Duodenal mucosa (tissue), 2 donors: ENCODE measurements around the gene KRT36.

ENCODE experiments used
- H3K27ac ChIP-seq: one replicate; pipeline ENCODE4 v1.7.0; 2013; ENCODE audit warnings: low read depth, low read length
- H3K27me3 ChIP-seq, 2 donors: one replicate each; pipeline ENCODE4 v1.7.0; 2013; ENCODE audit warnings: low read length in 2 of 2, control low read depth in 1 of 2; ENCODE audit not compliant: insufficient read depth in 2 of 2, control insufficient read depth in 1 of 2
- H3K36me3 ChIP-seq, 2 donors: one replicate each; pipeline ENCODE4 v1.7.0; 2013; ENCODE audit warnings: low read length in 2 of 2, control low read depth in 1 of 2; ENCODE audit not compliant: insufficient read depth in 2 of 2, control insufficient read depth in 1 of 2
- H3K4me1 ChIP-seq, 2 donors: one replicate each; pipeline ENCODE4 v1.7.0; 2013; ENCODE audit warnings: low read length in 2 of 2, control low read depth in 1 of 2; ENCODE audit not compliant: insufficient read depth in 2 of 2, control insufficient read depth in 1 of 2
- H3K4me3 ChIP-seq, 2 donors: one replicate each; pipeline ENCODE4 v1.7.0; 2013; ENCODE audit warnings: low read length in 2 of 2, low read depth in 1 of 2
- H3K9ac ChIP-seq, 2 donors: one replicate each; pipeline ENCODE4 v1.7.0; 2013; ENCODE audit warnings: low read length in 2 of 2, low read depth in 1 of 2
- H3K9me3 ChIP-seq, 2 donors: one replicate each; pipeline ENCODE4 v1.7.0; 2013; ENCODE audit warnings: low read length in 2 of 2, control low read depth in 1 of 2; ENCODE audit not compliant: control insufficient read depth in 1 of 2

Gene KRT36

DNA sequence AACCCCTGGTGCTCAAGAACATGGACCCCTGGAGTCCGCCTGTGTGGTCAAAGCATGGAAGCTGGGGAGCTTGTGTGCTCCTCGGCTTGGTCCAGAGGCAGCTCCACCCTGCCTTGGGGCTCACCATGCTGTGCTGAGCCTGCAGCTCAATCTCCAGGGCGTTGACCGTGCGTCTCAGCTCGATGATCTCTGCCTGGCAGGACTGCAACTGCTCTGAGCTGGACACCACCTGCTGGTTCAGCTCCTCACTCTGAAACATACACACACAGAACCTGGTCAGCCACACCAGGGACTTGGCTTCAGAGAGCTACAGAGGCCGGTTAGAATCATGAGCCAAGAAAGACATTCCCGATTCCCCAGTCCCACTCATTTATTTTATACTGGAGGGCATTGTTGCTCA, 11.5 kb downstream of the KRT36 start:
- no peak overlapping the region for H3K27ac ChIP-seq
- H3K4me3 ChIP-seq = no peak overlapping the region
- H3K9me3 ChIP-seq = no peaks in the 10 kb centered on the region
- no peaks in the 10 kb centered on the region for H3K36me3 ChIP-seq
- H3K4me1 ChIP-seq = peaks cover 1 to 2% of the 10 kb centered on the region in 2 donors
- no peak overlapping the region for H3K9ac ChIP-seq
- no peaks in the 10 kb centered on the region for H3K27me3 ChIP-seq

- no peaks in the 10 kb centered on the region for H3K27me3 ChIP-seq
- H3K4me1 ChIP-seq = no peaks in the 10 kb centered on the region
- no peak overlapping the region for H3K27ac ChIP-seq
- H3K9me3 ChIP-seq = no peaks in the 10 kb centered on the region
- H3K36me3 ChIP-seq = no peaks in the 10 kb centered on the region
- no peak overlapping the region for H3K4me3 ChIP-seq
- no peak overlapping the region for H3K9ac ChIP-seq
These were observed 12.6 kb downstream of the KRT36 start for GRCh38 chr17:41476866-41477815.

DNA sequence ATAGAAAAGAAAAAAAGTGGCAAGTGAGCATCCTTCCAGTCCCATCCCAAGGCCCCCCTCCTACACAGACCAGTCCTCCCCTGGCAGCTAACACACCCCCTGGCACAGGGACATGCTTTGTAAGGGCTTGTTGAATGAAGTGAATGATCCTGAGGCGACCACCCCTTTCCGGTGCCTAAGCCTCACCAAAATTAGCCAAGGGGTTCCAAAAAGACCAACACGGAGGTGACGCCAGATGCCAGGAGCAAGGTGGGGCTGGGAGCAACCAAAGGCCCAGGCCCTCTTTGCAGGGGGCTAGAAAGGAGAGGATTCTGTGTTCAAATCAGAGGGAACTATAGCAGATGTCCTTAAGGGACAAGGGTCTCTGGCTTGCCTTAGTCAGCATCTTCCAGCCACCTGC, 14.3 kb downstream of the KRT36 start:
- Histone ChIP-seq H3K9ac (no peak overlapping the region), H3K36me3 (no peaks in the 10 kb centered on the region), H3K27me3 (no peaks in the 10 kb centered on the region), H3K9me3 (no peaks in the 10 kb centered on the region), H3K4me1 (no peaks in the 10 kb centered on the region), H3K4me3 (no peak overlapping the region), H3K27ac (no peak overlapping the region)

DNA sequence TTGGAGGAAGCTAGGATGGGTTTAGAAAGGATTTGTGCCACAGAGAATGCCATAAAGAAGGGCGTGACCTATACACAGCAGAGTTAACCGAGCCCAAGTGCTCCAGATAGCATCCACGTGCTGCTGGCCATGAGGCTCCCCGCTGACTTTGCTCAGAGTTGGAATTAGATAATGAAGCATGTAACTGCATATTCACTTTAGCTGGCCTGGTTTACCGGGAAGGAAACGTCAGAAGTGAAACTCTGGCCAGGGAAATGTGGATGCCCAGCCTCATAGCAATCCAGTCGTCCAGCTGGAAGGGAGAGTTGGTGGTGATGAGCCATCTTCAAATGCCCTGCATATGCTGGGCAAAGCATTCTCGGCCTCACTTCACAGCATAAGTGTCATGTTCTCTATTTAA, 14.8 kb downstream of the KRT36 start:
- H3K9ac ChIP-seq = no peak overlapping the region
- no peaks in the 10 kb centered on the region for H3K9me3 ChIP-seq
- no peaks in the 10 kb centered on the region for H3K4me1 ChIP-seq
- no peaks in the 10 kb centered on the region for H3K27me3 ChIP-seq
- H3K4me3 ChIP-seq = no peak overlapping the region
- H3K36me3 ChIP-seq = no peaks in the 10 kb centered on the region
- no peak overlapping the region for H3K27ac ChIP-seq

GRCh38 chr17:41468346-41468745, 21.4 kb downstream of the KRT36 start:
- H3K9me3 ChIP-seq = no peaks in the 10 kb centered on the region
- no peaks in the 10 kb centered on the region for H3K27me3 ChIP-seq
- no peak overlapping the region for H3K27ac ChIP-seq

GRCh38 chr17:41467561-41467960, 22.1 kb downstream of the KRT36 start:
- H3K36me3 ChIP-seq = no peaks in the 10 kb centered on the region
- no peak overlapping the region for H3K9ac ChIP-seq
- no peak overlapping the region for H3K4me3 ChIP-seq
- no peaks in the 10 kb centered on the region for H3K4me1 ChIP-seq
- no peaks in the 10 kb centered on the region for H3K27me3 ChIP-seq
- H3K9me3 ChIP-seq = no peaks in the 10 kb centered on the region
- no peak overlapping the region for H3K27ac ChIP-seq

More at GRCh38 chr17:41468346-41468745, 21.4 kb downstream of the KRT36 start:
- H3K4me3 ChIP-seq = no peak overlapping the region
- no peaks in the 10 kb centered on the region for H3K36me3 ChIP-seq
- no peak overlapping the region for H3K9ac ChIP-seq
- H3K4me1 ChIP-seq = no peaks in the 10 kb centered on the region

DNA sequence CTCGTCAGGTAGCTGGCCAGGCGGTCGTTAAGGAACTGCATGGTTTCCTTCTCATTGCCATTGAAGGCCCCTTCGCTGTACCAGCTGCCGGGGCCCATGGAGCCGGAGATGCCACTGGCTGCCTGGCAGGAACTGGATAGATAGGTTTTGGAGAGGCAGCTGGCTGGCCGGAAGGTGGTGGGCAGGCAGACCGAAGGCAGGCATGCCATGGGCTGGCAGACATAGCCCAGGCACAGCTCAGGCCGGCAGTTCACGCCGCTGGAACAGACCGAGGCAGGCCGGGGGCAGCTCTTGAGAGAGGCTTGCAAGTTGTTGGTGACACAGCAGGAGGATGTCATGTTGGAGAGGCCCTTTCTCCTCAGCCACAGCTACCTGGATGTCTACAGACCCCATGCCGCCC, 22.7 kb downstream of the KRT36 start, which contains the start of gene KRT32:
TSS of gene KRT32 (minus strand) at position 399 of the 400 bp plus-strand sequence. CDS start at position 338, 61 bp downstream.
- Histone ChIP-seq H3K4me1 (no peaks in the 10 kb centered on the region), H3K9ac (no peak within 1 kb of the TSS), H3K9me3 (no peaks in the 10 kb centered on the region), H3K4me3 (no peak within 1 kb of the TSS), H3K27ac (no peak within 1 kb of the TSS), H3K36me3 (no peaks in the 10 kb centered on the region), H3K27me3 (no peaks in the 10 kb centered on the region)

- H3K4me1 ChIP-seq = peaks cover 0 to 4% of the 10 kb centered on the region in 2 donors
- no peak overlapping the region for H3K9ac ChIP-seq
- H3K27ac ChIP-seq = no peak overlapping the region
- no peaks in the 10 kb centered on the region for H3K36me3 ChIP-seq
- no peaks in the 10 kb centered on the region for H3K9me3 ChIP-seq
- H3K27me3 ChIP-seq = no peaks in the 10 kb centered on the region
- no peak overlapping the region for H3K4me3 ChIP-seq
These were observed 25.0 kb downstream of the KRT36 start for GRCh38 chr17:41464682-41465081.

- Histone ChIP-seq H3K9me3 (no peaks in the 10 kb centered on the region), H3K4me1 (peaks cover 0 to 9% of the 10 kb centered on the region in 2 donors), H3K4me3 (no peak overlapping the region), H3K27me3 (no peaks in the 10 kb centered on the region), H3K36me3 (no peaks in the 10 kb centered on the region), H3K9ac (no peak overlapping the region), H3K27ac (no peak overlapping the region)
These were observed 25.5 kb downstream of the KRT36 start for GRCh38 chr17:41464173-41464572.

GRCh38 chr17:41463746-41464145, 26.0 kb downstream of the KRT36 start:
- H3K4me1 ChIP-seq = peaks cover 0 to 9% of the 10 kb centered on the region in 2 donors
- no peak overlapping the region for H3K4me3 ChIP-seq
- no peaks in the 10 kb centered on the region for H3K9me3 ChIP-seq
- no peak overlapping the region for H3K27ac ChIP-seq
- H3K9ac ChIP-seq = no peak overlapping the region
- no peaks in the 10 kb centered on the region for H3K36me3 ChIP-seq
- H3K27me3 ChIP-seq = no peaks in the 10 kb centered on the region
